ENCODE data around the gene DAPK3. TPM values are rescaled to one million over a fixed set of nuclear protein-coding genes. Genes with fewer than 3 reads are reported as not detected.

Gene DAPK3
- 10 to 100 TPM; 49.3 to 53.0 TPM for total RNA-seq

DNA sequence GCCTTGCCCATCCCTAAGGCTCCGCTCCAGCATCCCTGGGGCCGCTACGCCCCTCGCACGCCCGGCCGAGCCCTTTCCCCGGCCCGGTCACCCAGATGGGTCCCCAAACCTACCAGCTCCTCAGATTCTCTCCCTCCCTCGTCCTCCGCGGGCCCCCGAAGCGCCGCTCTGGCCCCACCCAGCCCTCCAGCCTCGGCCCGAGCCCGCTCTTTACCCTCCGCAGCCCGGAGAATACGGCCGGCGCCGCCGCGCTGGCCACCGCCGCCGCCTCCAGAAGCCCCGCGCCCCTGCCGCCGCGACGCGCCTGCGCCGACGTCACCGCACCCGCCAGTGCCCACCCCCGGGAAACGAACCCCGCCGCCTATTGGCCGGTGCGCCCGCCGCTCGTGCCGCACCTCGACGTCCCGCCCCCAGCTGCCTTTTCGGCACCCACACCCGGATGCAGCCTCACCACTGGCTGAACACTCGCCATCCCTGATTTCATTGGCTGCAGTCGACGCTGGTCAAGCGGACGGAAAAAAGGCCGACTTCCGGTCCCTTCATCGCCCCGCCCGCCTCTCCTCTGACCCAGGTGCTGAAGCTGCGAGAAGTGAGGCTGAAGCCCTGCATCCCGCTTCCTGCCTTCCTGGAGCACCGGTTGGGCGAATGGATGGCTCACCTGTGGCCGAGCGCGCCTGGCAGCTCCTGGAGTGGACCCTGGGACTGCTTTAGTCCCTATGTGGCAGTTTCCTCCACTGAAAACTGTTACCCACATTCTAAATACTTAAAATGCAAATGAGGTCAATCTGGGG, at the start of gene DAPK3:
Gene DAPK3, minus strand, starts transcription at position 292 of the 791 bp plus-strand sequence. CDS start 1,364 bp downstream, outside the sequence.
- peaks cover 25% of the 10 kb centered on the region for H3K4me1 Mint-ChIP-seq
- H3K4me3 Mint-ChIP-seq, result peak within 1 kb of the TSS; percentile 86
- CTCF ChIA-PET, result interaction anchor here (0.6 to 2.2 kb wide), 10 partner anchors 8 to 861 kb away, joined by 3 to 17 read pairs (median 4); partner anchors contain the start of genes EEF2 and MRPL54
- H3K27ac Mint-ChIP-seq, result peak within 1 kb of the TSS; percentile 85
- ATAC-seq (peak; percentile 93), DNase-seq (peak; percentile 96)
- H3K36me3 Mint-ChIP-seq, result peaks cover 5% of the 10 kb centered on the region
- no peaks in the 10 kb centered on the region for H3K9me3 Mint-ChIP-seq (ENCODE audit: low read depth)
- no peaks in the 10 kb centered on the region for H3K27me3 Mint-ChIP-seq

DNA sequence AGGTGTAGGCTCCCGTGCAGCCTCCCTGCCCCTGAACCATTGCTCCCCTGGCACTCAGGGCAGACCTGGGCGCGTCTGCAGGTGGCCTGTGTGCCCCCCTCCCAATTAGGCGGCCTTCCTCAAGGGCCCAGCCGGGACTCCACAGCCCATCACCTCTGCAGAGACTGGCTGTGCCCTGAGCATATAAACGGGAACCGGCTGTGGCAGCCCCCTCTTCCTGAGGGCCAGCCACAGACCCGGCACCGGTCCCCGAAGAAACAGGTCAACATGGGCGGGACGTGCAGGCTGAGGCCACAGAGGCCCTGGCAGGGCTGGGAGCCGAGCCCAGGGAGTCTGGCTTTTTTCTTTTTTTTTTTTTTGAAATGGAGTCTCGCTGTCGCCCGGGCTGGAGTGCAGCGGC, 48.7 kb upstream of the DAPK3 start:
- Mint-ChIP-seq H3K36me3 (peaks cover 11% of the 10 kb centered on the region), H3K9me3 (ENCODE audit: low read depth) (peaks cover 4% of the 10 kb centered on the region), H3K27me3 (no peaks in the 10 kb centered on the region), H3K27ac (no peak overlapping the region), H3K4me1 (peaks cover 2% of the 10 kb centered on the region), H3K4me3 (no peak overlapping the region)
- DNase-seq, result no peak
- CTCF ChIA-PET, result no interaction called here
- ATAC-seq, result no peak

DNA sequence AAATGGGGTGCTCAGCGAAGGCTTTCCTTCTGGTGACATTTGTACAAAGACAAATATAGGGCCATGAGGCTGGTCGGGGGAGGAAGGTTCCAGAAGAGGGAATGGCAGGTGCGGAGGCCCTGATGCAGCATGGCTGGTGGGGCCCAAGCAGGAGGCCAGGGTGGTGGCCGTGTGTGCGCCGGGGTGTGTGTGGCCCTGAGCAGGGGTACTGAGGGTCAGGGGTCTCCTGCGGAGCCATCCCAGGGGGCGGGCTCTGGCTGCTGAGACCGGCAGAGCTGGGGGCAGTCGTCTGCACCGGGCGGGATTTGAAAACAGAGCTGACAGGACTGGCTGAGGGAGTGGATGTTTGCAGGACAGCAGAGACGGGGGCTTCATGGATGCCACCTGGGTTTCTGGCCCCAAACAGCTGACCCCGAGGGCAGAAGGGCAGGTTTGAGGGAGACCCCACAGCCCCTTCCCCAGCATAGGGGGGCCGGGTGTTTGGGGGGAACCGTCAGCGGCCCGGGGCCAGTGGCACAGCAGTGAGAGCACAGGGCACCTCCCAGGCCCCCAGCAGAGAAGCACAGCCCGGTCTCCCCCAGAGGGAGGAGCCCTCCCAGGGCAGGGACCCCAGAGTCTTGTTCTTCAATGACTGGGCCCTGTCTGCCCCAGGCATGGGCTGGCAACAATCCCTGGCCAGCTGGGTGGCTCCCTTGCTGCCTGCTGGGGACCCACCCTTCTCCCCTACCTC, 48.0 kb upstream of the DAPK3 start:
- CTCF ChIA-PET, result no interaction called here
- H3K4me1 Mint-ChIP-seq, result peaks cover 4% of the 10 kb centered on the region
- H3K27ac Mint-ChIP-seq, result no peak overlapping the region
- H3K27me3 Mint-ChIP-seq, result no peaks in the 10 kb centered on the region
- no peak for DNase-seq
- peaks cover 11% of the 10 kb centered on the region for H3K36me3 Mint-ChIP-seq
- no peak for ATAC-seq
- H3K4me3 Mint-ChIP-seq, result no peak overlapping the region
- H3K9me3 Mint-ChIP-seq (ENCODE audit: low read depth), result peaks cover 4% of the 10 kb centered on the region

DNA sequence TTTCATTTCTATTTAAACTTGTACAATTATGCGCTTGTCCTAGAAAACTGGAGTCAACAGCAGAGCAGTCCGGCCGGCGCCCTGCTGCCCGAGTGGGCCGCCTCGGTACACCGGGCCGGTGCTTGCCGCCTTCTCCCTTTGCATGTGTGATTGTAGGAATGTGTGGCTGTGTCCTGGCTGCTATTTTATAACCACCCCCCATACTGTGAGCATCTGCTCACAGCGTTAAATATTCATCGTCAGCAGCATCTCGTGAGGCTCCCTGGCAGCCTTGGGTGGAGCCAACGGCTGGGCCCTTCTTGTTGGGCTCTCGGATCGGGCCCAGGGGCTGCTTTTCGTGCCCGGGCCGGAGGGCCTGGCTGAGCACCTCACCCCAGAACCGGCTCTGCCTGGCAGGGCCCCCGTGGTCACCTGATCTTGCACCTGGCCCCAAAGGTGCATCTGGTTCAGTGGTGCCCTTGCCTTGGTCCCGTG, 47.3 kb upstream of the DAPK3 start:
- Mint-ChIP-seq H3K27ac (no peak overlapping the region), H3K27me3 (no peaks in the 10 kb centered on the region), H3K36me3 (peaks cover 11% of the 10 kb centered on the region), H3K9me3 (ENCODE audit: low read depth) (peaks cover 4% of the 10 kb centered on the region), H3K4me1 (peaks cover 4% of the 10 kb centered on the region), H3K4me3 (no peak overlapping the region)
- no peak for ATAC-seq
- DNase-seq, result no peak
- CTCF ChIA-PET, result no interaction called here

DNA sequence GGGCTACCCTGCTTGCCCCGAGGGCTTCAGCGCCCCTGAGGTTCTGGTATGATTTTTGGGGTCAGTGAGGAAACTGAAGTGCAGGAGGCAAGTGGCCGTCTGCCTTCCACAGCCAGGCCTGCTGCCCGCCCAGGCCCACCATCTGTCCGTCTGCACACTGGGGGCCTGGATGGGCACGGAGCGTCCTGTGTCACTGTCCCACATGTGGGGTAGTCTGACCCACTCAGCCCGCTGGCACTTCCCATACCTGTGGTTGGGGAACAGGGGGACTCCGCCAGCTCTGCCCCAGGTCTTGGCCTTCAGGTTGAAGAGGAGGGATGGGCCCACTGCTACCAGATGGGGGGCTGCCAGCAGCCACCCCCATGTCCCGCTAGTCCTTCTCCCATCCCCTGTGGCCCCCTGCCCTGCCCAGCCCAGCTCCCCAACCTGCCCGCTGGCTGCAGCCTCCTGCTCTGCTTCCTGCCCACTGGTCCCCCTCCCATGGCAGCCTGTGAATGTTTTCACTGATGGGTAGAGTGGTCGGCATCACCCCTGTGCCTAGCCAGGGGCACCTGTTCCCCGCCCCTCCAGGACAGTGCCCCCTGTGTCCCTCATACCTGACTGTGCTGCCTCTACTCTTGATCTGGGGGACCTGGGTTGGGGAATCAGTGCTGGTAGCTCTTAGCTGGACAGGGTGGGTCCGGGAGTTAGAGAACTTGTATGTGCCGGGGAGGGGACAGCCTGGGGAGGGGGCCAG, 46.2 kb upstream of the DAPK3 start:
- H3K27ac Mint-ChIP-seq, result no peak overlapping the region
- peaks cover 3% of the 10 kb centered on the region for H3K4me1 Mint-ChIP-seq
- peaks cover 9% of the 10 kb centered on the region for H3K36me3 Mint-ChIP-seq
- H3K9me3 Mint-ChIP-seq (ENCODE audit: low read depth), result peaks cover 2% of the 10 kb centered on the region
- ATAC-seq (no peak), DNase-seq (no peak)
- H3K4me3 Mint-ChIP-seq, result no peak overlapping the region
- H3K27me3 Mint-ChIP-seq, result no peaks in the 10 kb centered on the region
- CTCF ChIA-PET, result no interaction called here

DNA sequence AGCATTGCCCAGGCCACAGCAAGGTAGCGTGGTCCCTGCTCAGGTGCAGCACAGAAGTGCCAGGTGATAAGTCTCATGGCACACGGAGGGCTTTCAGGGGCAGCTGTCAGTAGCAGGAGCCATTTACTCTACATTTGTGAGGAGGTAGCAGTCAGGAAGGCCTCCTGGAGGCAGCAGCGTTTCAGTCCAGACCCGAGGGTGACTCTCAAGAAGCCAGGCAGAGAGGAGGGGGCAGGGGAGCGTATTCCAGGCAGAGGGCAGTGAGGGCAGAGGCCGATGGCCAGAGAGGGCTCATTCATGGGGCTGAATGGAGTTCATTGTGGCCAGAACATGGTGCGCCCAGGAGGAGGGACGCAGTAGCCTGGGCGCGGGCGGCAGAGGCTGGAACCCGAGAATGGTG, 45.6 kb upstream of the DAPK3 start:
- CTCF ChIA-PET, result no interaction called here
- ATAC-seq (no peak), DNase-seq (no peak)
- peaks cover 7% of the 10 kb centered on the region for H3K36me3 Mint-ChIP-seq
- no peak overlapping the region for H3K4me3 Mint-ChIP-seq
- no peaks in the 10 kb centered on the region for H3K9me3 Mint-ChIP-seq (ENCODE audit: low read depth)
- no peaks in the 10 kb centered on the region for H3K27me3 Mint-ChIP-seq
- H3K4me1 Mint-ChIP-seq, result peaks cover 2% of the 10 kb centered on the region
- no peak overlapping the region for H3K27ac Mint-ChIP-seq

DNA sequence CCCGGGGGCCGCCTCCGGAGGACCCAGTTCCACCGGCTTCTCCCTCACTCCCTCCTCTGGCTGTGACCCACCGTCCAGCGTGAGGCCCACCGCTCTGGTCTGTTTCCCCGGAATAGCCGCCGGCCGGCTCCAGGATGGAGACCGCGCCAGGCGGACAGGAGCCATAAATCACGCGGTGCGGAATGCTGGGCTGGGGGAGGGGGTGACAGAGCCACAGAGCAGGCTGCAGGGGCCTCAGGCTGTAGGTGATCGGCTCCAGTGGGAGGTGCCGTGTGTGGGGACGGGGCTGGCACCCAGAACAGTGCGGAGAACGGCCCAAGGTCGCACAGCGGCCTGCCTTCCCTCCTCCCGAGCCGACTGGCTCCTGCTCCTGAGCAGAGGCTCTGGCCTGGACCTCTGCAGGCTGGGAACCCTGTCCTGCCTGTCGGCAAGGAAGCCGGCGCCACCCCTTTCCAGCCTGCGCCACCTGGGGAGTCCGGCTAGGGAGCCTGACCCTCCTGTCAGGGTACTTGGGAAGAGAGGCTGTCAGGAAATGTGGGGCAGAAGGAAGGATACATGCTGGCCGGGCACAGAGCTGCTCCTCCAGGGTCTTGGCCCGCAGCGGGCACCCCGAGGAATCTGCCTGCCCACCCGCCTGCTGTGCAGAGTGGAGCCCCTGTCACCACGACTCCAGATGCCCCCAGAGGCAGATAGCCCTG, 45.0 kb upstream of the DAPK3 start:
- Mint-ChIP-seq H3K9me3 (ENCODE audit: low read depth) (no peaks in the 10 kb centered on the region), H3K27me3 (no peaks in the 10 kb centered on the region), H3K27ac (no peak overlapping the region), H3K36me3 (peaks cover 4% of the 10 kb centered on the region), H3K4me3 (no peak overlapping the region), H3K4me1 (peaks cover 2% of the 10 kb centered on the region)
- ATAC-seq (peak; percentile 5), DNase-seq (no peak)
- CTCF ChIA-PET, result no interaction called here

DNA sequence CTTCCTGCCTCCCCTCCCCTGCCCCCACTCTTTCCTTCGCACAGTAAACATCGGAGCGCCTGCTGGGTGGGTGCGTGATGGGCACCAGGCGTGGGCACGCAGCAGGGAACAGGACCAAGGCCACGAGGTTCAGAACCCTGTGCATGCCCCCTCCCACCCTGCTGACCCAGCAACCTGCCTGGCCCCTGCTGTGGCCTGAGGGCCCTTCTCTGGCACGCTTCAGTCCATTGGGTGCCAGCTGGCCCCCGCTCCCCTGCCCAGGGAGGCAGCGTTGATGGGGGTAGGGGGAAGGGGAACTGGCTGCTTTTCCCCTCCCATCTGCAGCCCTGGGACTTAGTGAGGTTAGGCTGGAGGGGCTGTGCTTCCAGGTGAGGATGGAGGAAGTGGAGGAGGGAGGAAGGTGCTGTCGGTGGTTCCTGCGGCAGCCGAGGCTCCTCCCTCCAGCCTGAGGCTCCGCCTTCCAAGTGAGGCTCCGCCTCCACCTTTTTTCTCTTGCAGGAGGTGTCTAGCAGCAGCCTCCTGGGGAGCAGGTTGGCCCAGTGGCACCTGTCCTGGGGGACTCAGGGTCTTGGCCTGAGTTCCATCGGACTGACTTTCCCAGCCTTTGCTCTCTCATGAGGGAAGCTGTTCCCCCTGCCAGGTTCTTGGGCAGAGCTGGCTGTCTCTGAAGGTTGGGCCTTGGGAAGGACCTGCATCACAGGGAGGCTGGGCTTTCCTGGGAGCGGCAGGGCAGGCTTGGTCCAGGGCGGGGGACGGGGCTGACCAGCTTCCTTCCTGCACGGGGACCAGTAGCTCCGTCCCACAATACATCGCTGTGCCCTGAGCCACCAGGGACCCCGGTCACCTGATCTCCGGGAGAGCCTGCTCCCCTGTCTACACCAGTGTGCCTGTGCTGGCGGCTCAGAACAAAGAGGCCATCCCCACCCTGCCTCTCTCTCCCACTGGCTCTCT, 43.9 kb upstream of the DAPK3 start:
- CTCF ChIA-PET, result no interaction called here
- peaks cover 2% of the 10 kb centered on the region for H3K36me3 Mint-ChIP-seq
- no peaks in the 10 kb centered on the region for H3K9me3 Mint-ChIP-seq (ENCODE audit: low read depth)
- no peak overlapping the region for H3K27ac Mint-ChIP-seq
- no peaks in the 10 kb centered on the region for H3K27me3 Mint-ChIP-seq
- no peak overlapping the region for H3K4me3 Mint-ChIP-seq
- no peak for DNase-seq
- peaks cover 6% of the 10 kb centered on the region for H3K4me1 Mint-ChIP-seq
- ATAC-seq, result peak; percentile 62

DNA sequence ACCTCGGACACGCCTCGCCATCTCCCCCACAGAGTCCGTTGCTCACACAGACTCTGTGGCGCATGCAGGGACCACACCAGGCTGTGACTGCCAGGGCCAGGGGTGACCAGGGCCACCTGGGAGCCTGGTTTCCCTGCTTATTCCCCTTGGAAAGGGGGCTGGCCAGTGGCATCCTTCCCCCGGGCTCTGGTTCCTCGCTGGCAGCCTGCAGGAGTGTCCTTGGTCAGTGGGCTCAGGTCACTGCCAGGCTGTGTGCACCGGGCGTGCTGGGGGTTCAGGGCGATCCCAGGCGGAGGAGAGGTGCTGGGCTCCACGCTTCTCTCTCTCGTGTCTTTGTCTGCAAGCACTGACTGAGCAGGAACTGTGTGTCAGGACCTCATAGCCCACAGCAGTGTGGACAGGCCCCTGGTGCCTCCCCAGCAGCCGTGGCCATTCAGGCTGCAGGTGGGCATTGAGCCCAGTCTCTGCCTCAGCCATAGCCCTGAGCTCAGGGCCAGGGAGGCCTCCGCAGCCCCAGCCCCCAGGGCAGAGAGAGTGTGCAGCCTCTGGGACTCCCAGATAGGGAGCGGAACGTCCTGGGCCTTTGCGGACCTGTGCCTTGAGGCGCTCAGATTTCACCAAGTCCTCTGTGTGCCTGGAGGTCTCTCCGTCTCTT, 43.1 kb upstream of the DAPK3 start:
- no peak overlapping the region for H3K27ac Mint-ChIP-seq
- CTCF ChIA-PET, result no interaction called here

DNA sequence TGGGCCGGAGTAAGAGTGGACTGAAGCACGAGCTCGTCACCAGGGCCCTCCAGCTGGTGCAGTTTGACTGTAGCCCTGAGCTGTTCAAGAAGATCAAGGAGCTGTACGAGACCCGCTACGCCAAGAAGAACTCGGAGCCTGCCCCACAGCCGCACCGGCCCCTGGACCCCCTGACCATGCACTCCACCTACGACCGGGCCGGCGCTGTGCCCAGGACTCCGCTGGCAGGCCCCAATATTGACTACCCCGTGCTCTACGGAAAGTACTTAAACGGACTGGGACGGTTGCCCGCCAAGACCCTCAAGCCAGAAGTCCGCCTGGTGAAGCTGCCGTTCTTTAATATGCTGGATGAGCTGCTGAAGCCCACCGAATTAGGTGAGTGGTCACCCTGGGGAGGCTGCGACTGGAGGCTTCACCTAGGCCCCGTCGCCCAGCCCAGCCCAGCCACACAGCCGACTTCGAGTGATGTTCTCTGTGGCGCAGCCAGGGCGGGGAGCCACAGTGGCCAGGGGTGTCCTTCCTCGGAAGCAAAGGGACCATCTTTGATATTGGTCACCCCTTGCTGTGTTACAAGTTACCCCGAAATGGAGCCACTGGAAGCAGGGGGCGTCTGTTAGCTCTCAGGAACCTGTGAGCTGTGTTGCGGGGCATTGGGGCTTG, 42.2 kb upstream of the DAPK3 start:
- Mint-ChIP-seq H3K27me3 (no peaks in the 10 kb centered on the region), H3K4me1 (peaks cover 18% of the 10 kb centered on the region), H3K36me3 (peaks cover 2% of the 10 kb centered on the region), H3K27ac (no peak overlapping the region), H3K4me3 (no peak overlapping the region), H3K9me3 (ENCODE audit: low read depth) (no peaks in the 10 kb centered on the region)
- DNase-seq, result no peak
- no peak for ATAC-seq
- CTCF ChIA-PET, result no interaction called here

More for the DNA sequence above, 43.1 kb upstream of the DAPK3 start:
- H3K4me1 Mint-ChIP-seq, result peaks cover 11% of the 10 kb centered on the region
- H3K4me3 Mint-ChIP-seq, result no peak overlapping the region
- DNase-seq, result no peak
- ATAC-seq, result no peak
- H3K9me3 Mint-ChIP-seq (ENCODE audit: low read depth), result no peaks in the 10 kb centered on the region
- H3K36me3 Mint-ChIP-seq, result peaks cover 2% of the 10 kb centered on the region
- H3K27me3 Mint-ChIP-seq, result no peaks in the 10 kb centered on the region

DNA sequence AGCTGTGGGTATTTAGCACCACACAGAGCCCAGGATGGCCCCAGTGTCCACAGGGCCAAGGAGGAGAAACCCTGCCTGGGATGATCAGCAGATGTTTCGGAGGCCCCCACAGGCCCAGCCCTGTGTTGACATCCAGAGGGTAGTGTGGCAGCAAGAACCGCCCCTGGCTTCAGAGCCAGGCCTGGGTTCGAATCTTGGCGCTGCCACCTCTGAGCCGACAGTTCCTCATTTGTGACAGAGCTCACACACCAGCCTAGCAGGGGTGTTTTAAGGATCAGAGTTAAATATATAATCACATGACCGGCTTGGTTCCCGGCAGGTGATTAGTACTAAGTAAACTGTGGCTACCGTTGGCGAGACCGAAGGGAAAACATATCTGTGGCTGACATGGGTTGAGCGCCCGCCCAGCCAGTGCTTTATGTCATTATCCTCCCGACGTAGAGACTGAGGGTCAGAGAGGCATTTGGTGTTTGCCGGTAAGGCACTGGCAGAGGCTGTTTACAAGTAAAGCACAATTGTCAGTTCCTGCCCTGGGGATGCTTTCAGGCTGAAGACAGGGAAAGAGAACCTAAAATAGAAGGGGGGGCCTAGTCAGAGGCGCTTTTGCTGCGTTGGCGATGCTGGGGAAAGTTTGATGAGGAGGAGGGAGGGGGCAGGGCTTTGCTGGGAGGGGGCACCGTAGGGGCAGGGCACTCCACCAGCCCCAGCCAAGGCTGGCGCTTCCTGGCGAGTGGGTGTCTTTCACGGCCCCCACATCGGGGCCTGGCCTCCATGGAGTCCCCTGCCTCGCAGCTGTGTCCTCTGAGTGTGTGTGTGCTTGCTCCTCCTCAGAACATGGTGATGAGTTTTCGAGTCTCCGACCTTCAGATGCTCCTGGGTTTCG, 41.4 kb upstream of the DAPK3 start:
- ATAC-seq, result no peak
- CTCF ChIA-PET, result no interaction called here
- peaks cover 18% of the 10 kb centered on the region for H3K4me1 Mint-ChIP-seq
- DNase-seq, result no peak
- no peak overlapping the region for H3K4me3 Mint-ChIP-seq
- H3K36me3 Mint-ChIP-seq, result peaks cover 1% of the 10 kb centered on the region
- no peaks in the 10 kb centered on the region for H3K27me3 Mint-ChIP-seq
- no peak overlapping the region for H3K27ac Mint-ChIP-seq
- H3K9me3 Mint-ChIP-seq (ENCODE audit: low read depth), result no peaks in the 10 kb centered on the region
